OCI-M1 (cell line): ENCODE data around the gene STYXL1.
"Not testable (repeated sequence)": the region's sequence is repeated elsewhere in the genome, so short reads cannot be mapped to it uniquely, and the experiment has no call there.

Source experiments
- DNase-seq: peaks from one replicate; lab custom pipeline; 2025; lab: John Stamatoyannopoulos, UW

Gene STYXL1, protein sequence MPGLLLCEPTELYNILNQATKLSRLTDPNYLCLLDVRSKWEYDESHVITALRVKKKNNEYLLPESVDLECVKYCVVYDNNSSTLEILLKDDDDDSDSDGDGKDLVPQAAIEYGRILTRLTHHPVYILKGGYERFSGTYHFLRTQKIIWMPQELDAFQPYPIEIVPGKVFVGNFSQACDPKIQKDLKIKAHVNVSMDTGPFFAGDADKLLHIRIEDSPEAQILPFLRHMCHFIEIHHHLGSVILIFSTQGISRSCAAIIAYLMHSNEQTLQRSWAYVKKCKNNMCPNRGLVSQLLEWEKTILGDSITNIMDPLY

DNA sequence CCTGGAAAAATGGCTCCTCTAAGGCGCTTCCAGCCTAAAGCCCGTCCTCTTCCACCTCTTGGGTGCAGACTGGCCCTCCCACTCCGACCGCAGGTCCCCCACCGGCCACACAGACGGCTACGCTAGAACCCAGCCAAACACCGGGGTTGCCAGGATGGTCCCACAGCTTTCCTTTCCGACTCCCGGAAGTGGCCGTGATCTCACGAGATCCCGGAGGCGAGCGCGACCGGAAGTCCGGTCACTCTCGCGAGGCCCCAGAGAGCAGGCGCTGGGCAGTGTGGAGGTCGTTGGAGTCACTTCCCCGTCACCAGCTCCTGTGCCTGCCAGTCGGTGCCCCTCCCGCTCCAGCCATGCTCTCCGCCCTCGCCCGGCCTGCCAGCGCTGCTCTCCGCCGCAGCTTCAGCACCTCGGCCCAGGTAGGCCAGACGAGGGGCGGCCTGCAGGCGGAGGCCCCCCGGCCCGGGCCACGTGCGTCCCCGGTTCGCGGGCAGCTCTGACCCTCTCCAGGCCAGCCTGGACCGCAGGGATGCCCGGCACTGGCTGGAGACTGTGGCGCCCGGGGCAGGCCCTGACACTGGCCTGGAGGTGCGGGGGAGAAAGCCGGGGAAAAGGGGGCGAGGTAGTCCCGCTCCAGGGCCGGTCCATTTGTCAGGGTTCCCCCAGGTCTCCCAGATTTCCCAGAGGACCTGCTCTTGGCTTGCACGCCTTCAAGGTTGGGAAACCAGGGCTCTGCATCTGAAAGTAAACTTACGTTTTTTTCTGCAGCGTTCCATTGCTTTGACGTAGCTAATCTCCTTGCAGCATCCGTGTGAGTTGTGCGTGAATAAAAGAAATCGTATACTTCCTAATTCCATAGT, at the start of gene STYXL1, which contains the start of gene MDH2:
Gene STYXL1 (minus strand): TSS at position 190 of the 857 bp plus-strand sequence. CDS start 17,477 bp downstream, outside the sequence.
Gene MDH2 (plus strand): TSS at position 296 of the 857 bp plus-strand sequence. CDS start 55 bp downstream, at position 351.
- peak; percentile 99 for DNase-seq

DNA sequence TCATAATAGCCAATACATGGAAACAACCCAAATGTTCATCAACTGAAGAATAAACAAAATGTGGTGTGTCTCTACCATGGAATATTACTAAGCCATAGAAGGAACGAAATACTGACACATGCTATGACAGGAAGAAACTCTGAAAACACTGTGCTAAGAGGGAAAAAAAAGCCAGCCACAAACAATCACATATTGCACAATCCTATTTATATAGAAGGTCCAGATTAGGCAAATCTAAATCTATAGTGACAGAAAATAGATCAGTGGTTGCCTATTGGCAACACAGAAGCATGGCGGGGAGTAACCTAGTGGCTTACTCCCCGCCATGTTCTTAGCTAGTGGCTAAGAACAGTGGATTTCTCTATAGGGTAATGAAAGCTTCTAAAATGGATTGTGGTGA, 48.1 kb upstream of the STYXL1 start:
- no peak for DNase-seq

DNA sequence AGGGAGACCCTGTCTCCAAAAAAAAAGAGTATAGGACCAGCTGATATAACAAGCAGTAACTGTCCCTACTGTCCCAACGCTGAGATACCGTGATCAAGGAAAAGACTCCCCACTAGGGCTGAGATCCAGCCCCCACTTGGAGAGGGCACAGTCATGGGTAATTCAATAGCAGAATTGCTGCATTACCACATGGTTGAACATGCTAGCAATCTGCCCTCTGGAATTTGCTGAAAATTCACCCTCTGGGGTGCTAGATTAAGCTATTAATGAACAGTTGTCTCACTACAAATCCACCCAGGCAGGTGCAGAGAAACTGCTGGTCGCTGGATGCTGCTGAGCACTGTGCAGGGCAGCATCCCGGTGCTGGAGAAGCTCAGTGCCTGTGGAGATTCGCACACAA, 46.5 kb upstream of the STYXL1 start:
- DNase-seq = not testable (repeated sequence)

DNA sequence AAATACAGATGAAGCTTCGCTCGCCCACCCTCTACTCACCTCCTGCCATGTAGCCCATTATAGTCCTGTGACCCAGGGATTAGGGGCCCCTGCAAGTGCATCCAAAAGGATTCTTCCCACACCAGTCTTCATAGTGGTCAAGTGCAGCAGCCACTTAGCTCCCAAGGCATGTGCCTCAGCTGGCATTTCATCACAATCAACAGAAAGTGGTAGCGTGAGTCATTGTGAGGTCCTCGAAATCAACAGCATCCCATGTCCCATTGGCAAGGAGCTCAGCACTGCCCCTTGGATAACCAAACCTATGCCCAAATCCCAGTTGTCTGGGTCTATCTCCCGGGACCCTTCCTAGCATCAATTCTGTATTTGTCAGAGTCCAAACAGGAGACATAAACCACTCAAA, 45.7 kb upstream of the STYXL1 start:
- not testable (repeated sequence) for DNase-seq

DNA sequence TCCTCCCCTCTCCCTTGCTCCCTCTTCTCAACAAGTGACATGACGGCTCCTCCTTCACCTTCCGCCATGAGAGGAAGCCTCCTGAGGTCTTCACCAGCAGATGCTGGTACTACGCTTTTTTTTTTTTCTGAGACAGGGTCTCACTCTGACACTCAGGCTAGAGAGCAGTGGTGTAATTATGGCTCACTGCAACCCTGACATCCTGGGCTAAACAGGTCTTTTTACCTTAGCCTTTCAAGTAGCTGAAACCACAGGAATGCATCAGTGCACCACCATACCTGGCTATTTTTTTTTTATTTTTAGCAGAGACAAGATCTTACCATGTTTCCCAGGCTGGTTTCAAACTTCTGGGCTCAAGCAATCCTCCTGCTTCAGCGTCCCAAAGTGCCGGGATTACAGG, 43.7 kb upstream of the STYXL1 start:
- DNase-seq = no peak

DNA sequence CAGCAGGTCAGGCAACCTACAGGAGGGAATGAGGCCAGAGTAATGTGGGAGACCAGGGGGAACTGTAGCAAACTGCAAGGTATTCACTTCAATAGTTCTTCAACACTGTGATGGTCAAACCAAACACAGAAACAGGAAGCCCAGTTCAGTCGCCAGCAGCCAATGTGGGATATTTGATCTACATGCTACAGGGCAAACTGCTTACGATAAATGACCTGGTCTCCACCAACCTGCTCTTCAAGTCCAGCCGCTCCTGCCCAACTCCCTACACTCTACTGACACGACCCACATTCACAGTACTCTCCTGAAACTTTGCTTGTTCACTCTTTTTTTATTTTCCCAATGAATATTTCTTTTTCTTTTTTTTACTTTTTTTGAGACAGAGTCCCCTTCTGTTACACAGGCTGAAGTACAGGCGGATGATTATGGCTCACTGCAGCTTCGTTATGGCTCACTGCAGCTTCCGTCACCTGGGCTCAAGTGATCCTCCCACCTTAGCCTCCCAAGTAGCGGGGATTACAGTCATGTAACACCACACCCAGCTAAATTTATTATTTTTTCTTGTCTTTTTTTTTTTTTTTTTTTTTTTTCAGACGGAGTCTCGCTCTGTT, 42.2 kb upstream of the STYXL1 start:
- no peak for DNase-seq

DNA sequence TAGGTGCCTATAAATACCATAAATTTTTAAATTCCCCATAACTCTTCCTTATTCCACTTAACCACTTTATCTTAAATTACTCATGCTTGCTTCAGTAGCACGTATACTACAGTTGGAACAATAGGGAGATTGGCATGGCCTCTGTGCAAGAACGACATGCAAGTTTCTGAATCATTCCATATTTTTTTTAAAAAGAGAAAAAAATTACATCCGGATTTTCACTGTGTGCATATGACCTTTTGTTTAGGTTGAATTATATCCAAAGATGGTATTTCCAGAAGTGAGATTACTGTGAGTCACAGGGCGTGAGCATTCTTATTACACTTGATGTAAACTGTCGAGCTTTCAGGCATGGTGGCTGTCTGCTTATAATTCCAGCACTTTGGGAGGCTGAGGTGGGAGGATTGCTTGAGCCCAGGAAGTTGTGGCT, 39.6 kb upstream of the STYXL1 start:
- not testable (repeated sequence) for DNase-seq

DNA sequence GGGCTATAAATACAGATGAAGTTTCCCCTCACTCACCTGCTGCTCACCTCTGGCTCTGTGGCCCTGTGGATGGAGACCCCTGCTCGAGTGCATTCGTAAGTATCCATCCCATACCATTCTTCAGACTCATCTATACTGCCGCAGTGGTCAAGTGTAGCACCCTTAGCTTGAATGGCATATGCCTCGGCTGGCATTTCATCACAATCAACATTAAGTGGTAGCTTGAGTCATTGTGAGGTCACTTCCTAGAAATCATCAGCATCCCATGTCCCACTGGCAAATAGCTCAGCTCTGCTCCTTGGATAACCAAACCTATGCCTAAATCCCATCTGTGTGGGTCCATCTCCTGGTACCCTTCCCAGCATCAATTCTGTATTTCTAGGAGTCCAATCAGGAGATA, 38.3 kb upstream of the STYXL1 start:
- no peak for DNase-seq

DNA sequence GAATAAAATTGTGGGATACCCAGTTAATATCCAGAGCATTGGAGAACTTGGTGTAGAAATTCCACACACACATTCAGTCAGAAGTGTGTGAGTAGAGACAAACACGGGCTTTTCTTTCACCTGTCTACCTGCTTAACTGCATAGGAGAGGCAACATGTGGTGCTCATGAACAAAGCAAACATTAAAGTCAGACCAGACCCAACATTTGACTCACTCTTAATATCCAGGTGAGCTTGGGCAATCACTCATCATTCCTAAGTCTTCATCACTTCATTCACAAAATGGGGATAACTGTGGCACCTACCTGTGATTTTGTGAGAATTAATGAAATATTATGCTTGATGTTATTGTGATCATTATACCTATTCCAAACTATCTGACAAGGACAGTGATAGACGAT, 36.3 kb upstream of the STYXL1 start:
- not testable (repeated sequence) for DNase-seq

DNA sequence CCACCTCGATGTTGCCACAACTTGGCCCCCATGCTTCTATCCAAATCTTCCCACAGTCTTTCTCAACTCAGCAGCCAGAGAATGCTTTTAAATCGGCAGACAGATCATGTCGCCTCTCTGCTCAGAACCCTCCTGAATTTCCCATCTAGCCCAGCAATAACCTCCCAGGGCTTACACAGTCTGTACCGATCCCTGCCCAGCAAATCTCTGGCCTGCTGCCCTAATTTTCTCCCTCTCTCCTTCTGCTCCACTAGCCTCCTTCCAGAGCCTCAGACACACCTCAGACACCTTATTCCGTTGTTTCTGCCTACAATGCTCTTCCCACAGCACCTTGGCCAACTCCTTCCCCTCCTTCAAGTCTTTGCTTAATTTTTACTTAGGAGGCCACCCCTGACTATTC, 32.4 kb upstream of the STYXL1 start:
- no peak for DNase-seq

DNA sequence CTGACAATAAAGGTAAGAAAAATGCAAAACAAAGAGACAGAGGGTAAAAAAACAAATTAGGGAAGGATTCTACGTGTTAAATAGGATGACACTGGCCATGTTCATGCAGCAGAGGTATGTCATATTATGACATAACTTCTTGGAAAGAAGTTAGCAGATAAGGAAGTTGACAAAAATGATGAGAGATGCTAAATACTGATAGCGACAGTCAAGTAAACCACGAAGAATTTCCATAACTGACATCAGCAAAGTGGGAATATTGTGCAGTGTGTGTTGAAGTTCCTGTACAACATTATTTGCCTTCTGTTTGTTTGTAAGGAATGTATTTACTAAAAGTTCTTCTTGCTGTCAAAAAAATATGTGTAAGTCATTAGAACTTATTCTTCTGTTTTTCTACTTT, 29.6 kb upstream of the STYXL1 start:
- peak; percentile 60 for DNase-seq

DNA sequence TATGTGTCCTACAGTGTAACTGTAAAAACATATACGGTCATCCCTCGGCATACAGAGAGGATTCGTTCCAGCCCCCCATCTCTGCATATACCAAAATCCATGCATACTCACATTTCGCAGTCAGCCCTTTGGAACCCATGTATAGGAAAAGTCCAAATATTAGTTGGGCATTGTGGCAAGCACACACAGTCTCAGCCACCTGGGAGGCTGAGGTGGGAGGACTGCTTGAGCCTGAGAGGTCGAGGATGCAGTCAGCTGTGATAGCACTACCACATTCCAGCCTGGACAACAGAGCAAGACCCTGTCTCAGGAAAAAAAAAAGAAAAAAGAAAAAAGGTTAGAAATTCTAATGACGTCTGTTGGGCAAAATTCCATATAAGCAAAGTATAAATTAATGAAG, 29.2 kb upstream of the STYXL1 start:
- DNase-seq = no peak

DNA sequence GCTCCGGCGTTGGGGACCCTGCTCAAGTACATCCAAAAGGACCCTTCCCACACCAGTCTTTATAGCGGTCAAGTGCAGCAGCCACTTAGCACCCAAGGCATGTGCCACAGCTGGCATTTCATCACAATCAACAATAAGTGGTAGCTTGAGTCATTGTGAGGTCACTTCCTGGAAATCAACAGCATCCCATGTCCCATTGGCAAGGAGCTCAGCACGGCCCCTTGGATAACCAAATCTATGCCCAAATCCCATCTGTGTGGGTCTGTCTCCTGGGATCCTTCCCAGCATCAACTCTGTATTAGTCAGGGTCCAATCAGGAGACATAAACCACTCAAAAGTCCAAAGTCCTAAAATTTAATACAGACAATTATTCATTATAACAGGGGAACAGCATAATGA, 27.2 kb upstream of the STYXL1 start:
- DNase-seq = no peak

DNA sequence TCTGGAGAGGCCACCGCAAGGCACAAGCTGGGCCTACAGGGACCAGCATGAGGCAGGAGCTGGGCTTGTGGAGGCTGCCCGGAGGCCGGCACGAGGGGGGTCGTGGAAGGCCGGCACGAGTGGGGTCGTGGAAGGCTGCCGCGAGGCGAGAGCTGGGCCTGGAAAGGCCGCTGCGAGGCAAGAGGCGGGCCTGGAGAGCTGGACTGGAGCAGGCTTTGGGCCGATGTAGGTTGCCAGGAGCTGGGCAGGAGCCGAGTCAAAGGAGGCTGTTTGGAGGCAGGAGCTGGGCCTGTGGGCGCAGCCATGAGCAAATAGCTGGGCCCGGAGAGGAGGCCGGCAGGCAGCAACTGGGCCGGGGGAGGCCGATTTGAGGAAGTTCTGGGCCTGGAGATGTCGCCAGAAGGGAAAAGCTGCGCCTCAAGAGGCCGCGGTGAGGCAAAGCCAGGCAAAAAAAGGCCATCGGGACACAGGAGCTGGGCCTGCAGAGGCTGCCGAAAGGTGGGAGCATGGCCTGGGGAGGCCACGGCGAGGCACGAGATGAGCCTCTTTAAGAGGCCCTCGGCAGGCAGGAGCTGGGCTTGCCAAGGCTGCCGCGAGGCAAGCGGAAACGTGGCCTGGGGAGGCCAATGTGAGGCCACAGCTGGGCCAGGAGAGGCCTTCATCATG, 26.6 kb upstream of the STYXL1 start:
- DNase-seq = no peak

DNA sequence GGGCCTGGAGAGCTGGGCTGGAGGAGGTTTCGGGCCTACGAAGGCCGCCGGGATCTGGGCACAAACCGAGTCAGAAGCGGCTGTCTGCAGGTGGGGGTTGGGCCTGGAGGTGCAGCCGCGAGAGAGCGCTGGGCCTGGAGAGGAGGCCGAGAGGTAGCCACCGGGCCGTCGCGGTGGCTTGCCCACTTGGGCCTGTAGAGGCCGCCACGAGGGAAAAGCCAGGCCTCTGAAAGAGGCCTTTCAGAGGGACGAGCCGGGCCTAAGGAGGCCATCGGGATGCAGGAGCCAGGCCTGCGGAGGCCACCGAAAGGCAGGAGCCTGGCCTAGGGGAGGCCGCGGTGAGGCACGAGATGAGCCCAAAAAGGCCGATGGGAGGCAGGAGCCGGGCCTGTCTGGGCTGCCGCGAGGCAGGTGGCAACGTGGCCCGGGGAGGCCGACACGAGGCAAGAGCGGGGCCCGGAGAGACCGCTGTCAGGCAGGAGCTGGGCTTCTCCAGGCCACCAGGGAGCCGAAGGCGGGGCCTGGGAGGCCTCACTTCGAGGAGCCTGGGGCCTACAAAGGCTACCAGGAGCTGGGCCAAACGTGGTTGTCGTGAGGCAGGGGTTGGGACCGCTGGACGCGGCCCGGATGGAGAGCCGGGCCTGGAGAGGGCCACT, 25.7 kb upstream of the STYXL1 start:
- DNase-seq = no peak

DNA sequence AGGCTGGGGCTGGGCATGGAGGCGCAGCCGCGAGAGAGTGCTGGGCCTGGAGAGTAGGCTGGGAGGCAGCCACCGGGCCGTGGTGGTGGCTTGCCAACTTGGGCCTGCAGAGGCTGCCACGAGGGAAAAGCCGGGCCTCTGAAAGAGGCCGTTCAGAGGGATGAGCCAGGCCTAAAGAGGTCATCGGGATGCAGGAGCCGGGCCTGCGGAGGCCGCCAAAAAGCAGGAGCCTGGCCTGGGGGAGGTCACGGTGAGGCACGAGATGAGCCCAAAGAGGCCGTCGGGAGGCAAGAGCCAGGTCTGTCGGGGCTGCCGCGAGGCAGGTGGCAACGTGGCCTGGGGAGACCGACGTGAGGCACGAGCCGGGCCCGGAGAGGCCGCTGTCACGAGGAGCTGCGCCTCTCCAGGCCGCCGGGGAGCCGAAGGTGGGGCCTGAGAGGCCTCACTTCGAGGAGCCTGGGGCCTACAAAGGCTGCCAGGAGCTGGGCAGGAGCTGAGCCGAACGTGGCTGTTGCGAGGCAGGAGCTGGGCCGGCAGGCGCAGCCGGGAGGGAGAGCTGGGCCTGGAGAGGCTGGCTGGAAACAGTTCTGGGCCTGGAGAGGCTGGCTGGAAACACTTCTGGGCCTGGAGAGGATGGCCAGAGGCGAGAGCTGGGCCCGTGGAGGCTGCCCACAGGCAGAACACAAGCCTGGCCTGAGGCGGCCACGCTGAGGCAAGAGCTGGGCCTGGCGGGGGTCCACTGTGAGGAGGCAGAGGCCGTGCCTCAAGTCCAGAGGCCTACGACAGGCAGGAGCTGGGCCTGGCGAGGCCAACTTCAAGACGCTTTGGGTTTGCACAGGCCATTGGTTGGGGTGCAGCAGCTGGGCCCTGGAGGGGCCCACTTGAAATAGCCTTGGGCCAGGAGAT, 24.7 kb upstream of the STYXL1 start:
- no peak for DNase-seq

DNA sequence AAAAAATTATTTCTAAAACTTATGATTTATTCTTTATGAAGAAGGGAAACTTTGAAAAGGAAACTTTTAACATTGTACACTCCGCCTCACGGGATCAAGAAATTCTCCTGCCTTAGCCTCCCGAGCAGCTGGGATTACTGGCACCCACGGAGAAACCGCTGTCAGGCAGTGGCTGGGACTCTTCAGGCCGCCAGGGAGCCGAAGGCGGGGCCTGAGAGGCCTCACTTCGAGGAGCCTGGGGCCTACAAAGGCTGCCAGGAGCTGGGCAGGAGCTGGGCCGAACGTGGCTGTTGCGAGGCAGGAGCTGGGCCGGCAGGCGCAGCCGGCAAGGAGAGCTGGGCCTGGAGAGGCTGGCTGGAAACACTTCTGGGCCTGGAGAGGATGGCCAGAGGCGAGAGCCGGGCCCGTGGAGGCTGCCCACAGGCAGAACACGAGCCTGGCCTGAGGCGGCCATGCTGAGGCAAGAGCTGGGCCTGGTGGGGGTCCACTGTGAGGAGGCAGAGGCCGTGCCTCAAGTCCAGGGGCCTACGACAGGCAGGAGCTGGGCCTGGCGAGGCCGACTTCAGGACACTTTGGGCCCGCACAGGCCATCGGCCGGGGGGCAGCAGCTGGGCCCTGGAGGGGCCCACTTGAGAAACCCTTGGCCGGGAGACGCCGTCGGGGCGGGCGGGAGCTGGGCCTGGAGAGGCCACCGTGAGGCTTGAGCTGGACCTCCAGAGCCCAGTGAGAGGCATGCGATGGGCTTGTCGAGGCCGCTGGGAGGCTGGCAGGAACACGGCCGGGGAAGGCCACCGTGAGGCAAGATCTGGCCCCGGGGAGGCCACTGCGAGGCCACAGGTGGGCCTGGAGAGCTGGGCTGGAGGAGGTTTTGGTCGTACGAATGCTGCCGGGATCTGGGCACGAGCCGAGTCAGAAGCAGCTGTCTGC, 23.8 kb upstream of the STYXL1 start:
- no peak for DNase-seq

DNA sequence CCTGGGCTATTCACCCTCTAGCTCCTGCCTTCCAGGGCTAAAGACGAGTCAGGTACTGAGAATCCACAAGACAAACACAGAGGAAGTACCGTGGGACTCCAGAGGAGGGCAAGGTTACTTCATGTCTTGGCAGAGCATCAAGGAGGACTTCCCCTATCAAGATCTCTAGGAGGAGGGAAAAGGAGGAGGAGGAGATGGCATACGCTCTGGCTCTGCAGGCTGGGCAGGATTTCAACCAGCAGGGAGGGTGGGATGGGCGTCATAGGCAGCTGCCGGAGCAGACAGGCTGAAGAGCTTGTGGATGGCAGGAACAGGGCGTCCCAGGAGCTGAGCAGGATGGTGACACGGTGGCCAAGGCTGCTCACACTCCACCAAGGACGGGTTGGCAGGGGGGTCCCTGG, 21.4 kb upstream of the STYXL1 start:
- peak; percentile 72 for DNase-seq

DNA sequence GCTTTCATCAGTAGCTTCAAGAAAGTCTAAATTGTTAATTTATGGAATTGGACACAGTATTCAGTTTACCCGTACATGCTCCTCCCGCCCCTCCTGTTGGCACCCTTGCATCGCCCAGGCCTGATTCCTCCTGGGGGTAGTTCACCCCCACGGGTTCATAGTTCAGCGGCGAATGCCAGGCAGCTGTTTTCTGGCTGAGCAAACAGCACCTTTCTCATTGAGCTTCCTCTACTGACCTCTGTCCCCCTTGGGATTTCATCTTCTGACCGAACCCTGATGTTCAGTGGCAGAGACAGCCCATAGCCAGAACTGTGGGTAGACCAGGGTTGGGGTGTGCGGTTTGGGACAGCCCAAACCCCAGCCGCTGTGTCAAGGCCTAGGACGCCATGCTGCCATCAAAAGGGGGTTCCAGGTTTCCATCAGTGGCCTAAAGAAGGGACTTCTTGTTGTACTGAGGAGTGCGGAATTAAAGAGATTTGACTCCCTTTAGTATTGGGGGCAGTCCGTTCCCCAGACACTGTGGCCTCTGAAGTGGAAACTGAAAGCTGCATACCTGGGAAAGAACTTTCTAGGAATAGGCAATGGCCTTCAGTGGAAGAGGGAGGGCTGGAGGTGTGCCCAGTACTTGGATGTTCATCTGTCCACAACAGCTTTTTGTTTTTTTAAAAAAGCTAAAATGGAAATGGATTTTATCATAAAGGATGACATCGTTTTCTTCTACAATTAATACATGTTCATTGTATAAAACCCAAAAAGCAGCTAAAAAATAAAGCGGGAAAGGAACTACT, 19.1 kb upstream of the STYXL1 start:
- no peak for DNase-seq
